ENCODE data around the gene DESI1. TPM values are rescaled to one million over a fixed set of nuclear protein-coding genes. Genes with fewer than 3 reads are reported as not detected.
A peak's percentile ranks its signal among the peaks of the same experiment; 100 is the strongest.
"Not testable (repeated sequence)": the region's sequence is repeated elsewhere in the genome, so short reads cannot be mapped to it uniquely, and the experiment has no call there.

Gene DESI1
- total RNA-seq, 1 experiment from 2014 or later, result 27.6 TPM

DNA sequence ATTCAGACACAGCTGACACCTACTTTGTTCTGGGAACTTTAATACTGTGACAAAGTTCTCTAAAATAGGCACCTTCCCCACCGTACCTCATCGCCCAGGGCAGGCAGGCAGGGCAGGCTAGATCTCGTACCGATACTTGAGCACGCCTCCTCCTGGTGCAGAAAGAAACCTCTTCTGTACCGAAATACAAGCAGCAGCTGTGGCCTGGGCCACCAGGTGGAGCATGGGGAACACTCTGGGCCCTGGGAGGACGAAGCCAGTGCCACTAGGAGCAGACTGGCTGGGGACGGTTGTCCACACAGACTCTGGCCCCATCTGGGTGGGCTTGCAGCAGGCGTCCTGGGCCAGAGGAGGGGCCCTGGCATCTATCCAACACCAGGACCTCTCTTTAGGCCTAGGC is 44.0 kb downstream of the DESI1 start:
- Histone ChIP-seq H3K9me3 (no peaks in the 10 kb centered on the region), H3K27me3 (no peaks in the 10 kb centered on the region), H3K4me3 (no peak overlapping the region), H3K36me3 (peaks cover 14% of the 10 kb centered on the region)
- peak; percentile 33 for DNase-seq

DNA sequence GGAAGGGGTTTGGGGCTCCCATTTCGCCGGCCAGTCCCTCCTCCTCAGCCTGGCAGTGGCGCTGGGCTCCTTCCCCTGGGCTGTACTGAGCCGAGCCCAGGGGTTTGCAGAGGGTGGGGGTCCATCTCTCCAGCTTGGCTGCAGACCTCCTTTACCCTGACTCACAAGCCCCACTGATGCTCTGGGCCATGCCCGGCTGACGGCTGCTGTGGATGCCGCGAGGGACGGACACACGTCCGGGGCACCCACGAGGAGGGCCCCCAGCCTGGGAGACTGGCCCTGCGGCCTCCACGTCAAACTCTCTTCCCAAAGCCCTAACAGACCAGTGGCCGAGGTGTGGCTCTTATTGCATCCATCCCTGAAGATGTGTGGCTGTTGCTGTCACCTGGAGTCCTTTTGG is 45.3 kb downstream of the DESI1 start:
- Histone ChIP-seq H3K27me3 (no peaks in the 10 kb centered on the region), H3K36me3 (peaks cover 14% of the 10 kb centered on the region), H3K9me3 (no peaks in the 10 kb centered on the region), H3K4me3 (no peak overlapping the region)
- no peak for DNase-seq

DNA sequence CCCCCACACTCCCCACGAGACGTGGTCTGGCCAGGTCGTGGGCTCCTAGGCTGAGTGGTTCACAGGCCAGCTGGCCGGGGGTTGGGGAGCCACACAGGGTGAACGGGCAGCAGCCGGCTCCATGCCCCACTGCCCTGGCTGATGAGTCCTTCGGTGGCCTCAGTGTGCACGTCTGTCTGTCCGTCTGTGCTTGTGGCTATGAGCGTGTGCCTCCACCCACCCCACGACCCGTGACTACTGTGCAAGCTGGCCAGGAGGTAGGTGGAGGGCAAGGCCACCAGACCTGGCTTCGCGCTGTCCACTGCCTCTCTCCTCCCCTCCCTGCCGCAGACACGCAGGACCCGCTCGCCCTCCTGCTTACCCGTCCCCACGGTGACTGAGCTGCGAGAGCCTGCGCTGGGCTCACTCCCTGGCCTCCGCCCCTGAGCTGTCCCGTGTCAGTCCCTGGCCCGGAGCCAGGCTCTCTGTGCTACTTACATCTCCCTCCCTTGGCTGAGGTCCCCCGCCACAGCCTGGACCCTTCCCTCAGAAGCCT is 45.9 kb downstream of the DESI1 start:
- Histone ChIP-seq H3K27me3 (no peaks in the 10 kb centered on the region), H3K4me3 (no peak overlapping the region), H3K36me3 (peaks cover 9% of the 10 kb centered on the region), H3K9me3 (no peaks in the 10 kb centered on the region)
- DNase-seq, result no peak

DNA sequence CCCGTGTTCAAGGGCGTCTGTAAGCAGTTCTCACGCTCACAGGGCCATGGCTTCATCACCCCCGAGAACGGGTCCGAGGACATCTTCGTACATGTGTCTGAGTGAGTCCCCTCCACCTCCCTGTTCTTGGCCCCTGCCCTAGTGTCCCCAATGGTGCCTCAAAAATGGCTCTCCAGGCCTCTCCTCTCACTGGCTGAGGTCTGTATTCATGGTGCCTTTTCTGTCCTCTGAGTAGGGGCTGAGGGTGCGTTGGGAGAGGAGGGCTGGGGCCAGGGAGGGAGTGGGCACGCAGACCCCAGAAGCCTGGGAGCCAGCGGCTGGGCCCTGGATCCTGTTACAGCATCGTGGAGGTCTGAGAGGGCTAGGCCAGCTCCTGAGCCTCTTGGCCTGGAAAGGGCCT is 47.2 kb downstream of the DESI1 start:
- H3K36me3 ChIP-seq, result peaks cover 9% of the 10 kb centered on the region; the same call in 1 of the 2 replicates
- H3K27me3 ChIP-seq, result no peaks in the 10 kb centered on the region
- no peak overlapping the region for H3K4me3 ChIP-seq
- no peak for DNase-seq
- no peaks in the 10 kb centered on the region for H3K9me3 ChIP-seq

DNA sequence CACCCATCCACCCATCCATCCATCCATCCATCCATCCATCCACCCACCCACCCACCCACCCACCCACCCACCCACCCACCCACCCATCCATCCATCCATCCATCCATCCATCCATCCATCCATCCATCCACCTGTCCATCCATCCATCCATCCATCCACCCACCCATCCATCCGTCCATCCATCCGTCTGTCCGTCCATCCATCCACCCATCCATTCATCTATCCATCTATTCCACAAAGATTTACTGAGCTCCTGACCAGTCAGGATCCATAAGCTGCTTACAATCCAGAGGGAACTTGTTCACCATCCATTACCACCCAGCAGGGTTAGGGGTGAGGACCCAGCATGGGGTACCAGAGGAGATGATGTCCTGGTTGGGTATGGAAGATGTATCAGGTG is 48.5 kb downstream of the DESI1 start:
- H3K36me3 ChIP-seq, result not testable (repeated sequence)

DNA sequence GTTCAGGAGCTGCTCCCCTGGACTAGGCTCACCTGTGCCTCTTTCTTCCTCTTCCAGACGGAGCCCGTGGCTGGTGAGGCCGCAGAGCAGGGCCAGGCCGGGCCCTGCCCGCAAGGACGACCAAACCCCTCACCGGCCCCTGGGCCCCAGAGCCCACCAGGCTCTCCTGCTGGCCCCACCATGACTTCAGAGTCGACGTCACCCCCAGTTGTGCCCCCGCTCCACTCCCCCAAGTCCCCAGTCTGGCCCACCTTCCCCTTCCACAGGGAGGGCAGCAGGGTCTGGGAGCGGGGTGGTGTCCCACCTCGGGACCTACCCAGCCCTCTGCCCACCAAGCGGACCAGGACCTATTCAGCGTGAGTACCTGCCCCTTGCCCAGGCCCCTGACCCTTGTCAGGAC is 49.1 kb downstream of the DESI1 start:
- Histone ChIP-seq H3K36me3 (peaks cover 3% of the 10 kb centered on the region; the same call in 1 of the 2 replicates), H3K4me3 (no peak overlapping the region), H3K27me3 (no peaks in the 10 kb centered on the region), H3K9me3 (no peaks in the 10 kb centered on the region)
- DNase-seq, result no peak

More for the DNA sequence above, 48.5 kb downstream of the DESI1 start:
- DNase-seq, H3K4me3 ChIP-seq, H3K27me3 ChIP-seq, H3K9me3 ChIP-seq: not testable (repeated sequence)

DNA sequence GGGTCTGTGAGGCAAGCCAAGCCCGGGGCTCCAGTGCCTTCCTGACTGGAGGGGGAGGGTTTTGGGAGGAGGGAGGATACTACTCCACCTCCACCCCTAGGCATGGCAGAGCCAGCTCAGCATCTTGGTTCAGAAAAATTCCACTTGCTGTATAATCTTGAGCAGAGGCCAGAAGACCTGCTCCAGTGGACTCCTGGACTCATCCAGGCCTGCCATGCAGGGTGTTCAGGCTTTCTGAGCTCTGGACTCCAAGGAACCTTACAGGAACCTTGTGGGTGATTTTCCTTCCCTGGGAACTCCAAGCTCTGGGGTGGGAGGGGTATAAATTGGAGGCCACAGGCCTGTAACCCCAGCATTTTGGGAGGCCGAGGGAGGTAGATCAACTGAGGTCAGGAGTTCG is 50.6 kb downstream of the DESI1 start:
- no peaks in the 10 kb centered on the region for H3K27me3 ChIP-seq
- H3K9me3 ChIP-seq, result no peaks in the 10 kb centered on the region
- no peaks in the 10 kb centered on the region; the same call in 1 of the 2 replicates for H3K36me3 ChIP-seq
- DNase-seq, result no peak
- H3K4me3 ChIP-seq, result no peak overlapping the region

DNA sequence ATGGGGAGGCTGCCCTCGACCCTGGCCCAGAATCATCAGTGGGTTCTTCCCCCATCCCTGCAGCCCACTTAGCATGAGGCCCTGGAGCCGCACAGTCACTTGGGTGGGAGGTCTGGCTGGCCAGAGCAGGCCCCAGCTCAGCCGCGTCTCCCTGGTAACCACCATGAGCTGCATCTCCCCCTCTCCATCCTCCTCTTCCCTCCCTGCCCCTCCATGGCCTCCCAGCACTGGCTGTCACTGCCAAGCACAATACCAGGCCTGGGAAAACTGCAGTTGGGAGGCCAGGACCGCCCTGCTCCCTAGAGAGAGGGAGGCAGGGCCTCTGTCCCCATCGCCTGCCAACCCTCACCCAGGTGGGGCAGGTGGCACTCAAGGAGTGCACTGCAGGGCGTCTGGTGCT is 52.0 kb downstream of the DESI1 start:
- Histone ChIP-seq H3K36me3 (no peaks in the 10 kb centered on the region), H3K9me3 (no peaks in the 10 kb centered on the region), H3K4me3 (no peak overlapping the region), H3K27me3 (no peaks in the 10 kb centered on the region)
- no peak for DNase-seq

DNA sequence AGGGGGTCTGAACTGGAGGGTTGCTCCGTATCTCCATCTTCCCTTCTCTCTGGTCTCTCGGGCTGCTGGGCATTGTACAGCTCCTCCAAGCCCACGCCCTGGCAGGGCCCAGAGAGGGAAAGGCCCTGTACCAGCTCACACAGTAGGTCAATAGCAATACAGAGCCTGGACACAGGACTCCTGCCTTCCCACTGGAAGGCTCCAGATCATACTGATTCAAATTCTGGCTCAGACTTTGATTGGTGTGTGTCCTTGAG is 53.4 kb downstream of the DESI1 start:
- no peaks in the 10 kb centered on the region for H3K9me3 ChIP-seq
- H3K36me3 ChIP-seq, result no peaks in the 10 kb centered on the region
- no peaks in the 10 kb centered on the region for H3K27me3 ChIP-seq
- no peak overlapping the region for H3K4me3 ChIP-seq
- no peak for DNase-seq

DNA sequence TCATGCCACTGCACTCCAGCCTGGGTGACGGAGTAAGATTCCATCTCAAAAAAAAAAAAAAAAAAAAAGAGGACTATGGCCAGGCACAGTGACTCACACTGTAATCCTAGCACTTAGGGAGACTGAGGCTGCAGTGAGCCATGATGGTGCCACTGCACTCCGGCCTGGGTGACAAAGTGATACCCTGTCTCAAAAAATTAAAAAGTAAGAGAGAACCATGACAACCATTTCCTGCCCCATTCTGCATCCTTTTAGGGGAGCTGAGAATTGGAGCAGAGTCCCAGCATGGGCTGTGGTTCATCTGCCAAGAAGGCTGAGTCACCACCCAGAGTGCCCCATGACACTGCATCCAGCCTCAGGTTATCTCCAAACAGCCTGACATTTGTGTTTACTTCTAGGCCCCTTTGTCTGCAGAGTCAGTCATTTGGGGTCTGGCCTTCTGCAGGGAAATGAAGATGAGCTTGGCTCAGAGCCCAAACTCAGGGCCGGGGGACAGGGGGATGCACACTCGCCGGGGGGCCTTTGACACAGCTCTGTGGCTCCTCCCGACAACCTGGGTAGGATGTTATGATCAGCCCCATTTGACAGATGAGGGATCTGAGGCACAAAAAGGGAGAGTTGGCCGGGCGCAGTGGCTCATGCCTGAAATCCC is 55.3 kb downstream of the DESI1 start:
- Histone ChIP-seq H3K4me3 (no peak overlapping the region), H3K27me3 (no peaks in the 10 kb centered on the region), H3K9me3 (no peaks in the 10 kb centered on the region), H3K36me3 (no peaks in the 10 kb centered on the region)
- DNase-seq, result peak; percentile 82

DNA sequence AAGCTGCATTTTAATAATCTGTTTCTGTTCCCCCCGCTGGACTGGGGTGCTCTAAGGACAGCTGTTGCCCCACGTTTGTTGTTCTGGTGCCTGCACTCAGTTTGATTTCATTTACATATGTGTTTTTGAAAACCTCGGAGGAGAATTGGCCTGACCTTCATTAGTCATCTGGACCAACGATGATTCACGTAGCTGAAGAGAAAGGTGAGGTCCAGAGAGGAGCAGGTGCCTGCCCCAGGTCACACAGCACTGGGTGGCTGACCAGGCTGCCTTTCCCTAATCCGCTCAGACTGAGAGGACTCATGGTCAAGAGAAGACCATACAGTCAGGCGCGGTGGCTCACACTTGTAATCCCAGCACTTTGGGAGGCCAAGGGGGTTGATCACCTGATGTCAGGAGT is 56.3 kb downstream of the DESI1 start:
- Histone ChIP-seq H3K4me3 (no peak overlapping the region), H3K36me3 (no peaks in the 10 kb centered on the region), H3K9me3 (no peaks in the 10 kb centered on the region), H3K27me3 (no peaks in the 10 kb centered on the region)
- no peak for DNase-seq

DNA sequence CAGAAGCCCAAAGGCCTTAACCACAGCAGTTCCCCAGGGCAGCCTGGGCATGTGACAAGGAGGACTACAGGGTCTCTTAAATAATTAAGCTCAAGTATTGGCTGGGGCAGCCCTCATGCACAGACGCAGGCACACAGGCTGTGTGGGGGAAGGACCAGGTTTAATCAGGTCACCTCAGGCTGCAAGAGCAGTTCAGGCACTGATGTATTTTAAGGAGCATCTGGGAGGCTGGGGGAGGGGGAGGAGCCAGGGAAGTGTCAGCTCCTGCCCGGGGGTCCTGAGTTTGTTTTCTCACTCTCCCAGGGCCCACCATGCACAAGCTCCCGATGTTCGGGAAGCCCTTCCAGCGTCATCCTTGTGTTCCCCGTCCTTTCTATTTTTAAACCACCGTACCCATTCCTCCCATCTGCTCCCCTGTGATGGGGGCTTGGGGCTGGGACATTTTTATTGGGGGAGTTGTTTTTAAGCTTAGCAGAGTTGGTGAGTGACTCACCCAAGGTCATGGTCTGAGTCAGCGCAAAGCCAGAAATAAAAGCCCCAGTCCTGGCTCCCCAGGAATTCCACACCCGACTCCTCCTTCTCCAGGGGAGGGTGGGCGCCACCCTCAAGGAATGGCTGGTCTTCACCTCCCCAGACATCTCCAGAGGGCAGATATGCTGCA is 57.7 kb downstream of the DESI1 start:
- Histone ChIP-seq H3K4me3 (no peak overlapping the region), H3K27me3 (no peaks in the 10 kb centered on the region), H3K9me3 (no peaks in the 10 kb centered on the region), H3K36me3 (no peaks in the 10 kb centered on the region)
- DNase-seq, result peak; percentile 77

DNA sequence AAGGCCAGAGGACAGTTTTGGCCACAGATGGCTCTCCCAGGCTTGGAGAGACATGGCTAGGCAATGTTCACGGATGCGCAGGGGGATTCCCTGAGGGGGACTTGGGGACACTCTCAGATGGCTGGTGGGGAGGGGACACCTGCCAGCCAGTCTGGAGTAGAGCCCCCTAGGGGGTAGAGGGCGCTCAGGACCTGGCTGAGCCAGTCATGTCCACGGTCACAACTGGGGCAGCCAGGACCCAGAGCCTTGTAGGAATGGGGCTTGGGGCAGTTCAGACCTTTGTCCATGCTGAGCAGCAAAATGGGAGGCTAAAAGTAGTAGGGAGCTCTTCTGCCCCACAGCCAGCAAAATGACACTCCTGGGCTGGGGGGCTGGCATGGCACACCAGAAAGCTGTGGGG is 58.4 kb downstream of the DESI1 start:
- Histone ChIP-seq H3K36me3 (no peaks in the 10 kb centered on the region), H3K9me3 (no peaks in the 10 kb centered on the region), H3K4me3 (no peak overlapping the region), H3K27me3 (no peaks in the 10 kb centered on the region)
- DNase-seq, result no peak

DNA sequence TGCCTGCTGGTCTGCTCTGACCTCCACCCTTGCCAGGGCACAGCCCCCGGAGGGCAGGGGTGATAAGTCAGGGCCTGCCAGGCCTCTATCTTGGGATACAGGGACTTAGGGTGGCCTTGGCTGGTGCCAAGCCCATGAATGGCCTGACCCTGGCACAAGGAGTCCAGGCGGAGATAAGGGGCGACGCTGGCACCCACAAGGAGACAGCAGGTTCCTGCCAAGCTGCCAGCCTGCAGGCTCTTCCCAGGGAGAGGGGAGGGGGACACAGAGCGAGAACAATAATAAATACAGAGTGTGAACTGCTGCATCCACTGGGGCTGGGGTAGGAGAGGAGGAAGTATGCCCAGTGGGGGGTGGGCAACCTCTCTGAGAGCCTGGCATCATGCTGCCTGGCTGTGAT is 59.1 kb downstream of the DESI1 start:
- Histone ChIP-seq H3K9me3 (no peaks in the 10 kb centered on the region), H3K4me3 (no peak overlapping the region), H3K36me3 (no peaks in the 10 kb centered on the region), H3K27me3 (no peaks in the 10 kb centered on the region)
- no peak for DNase-seq

DNA sequence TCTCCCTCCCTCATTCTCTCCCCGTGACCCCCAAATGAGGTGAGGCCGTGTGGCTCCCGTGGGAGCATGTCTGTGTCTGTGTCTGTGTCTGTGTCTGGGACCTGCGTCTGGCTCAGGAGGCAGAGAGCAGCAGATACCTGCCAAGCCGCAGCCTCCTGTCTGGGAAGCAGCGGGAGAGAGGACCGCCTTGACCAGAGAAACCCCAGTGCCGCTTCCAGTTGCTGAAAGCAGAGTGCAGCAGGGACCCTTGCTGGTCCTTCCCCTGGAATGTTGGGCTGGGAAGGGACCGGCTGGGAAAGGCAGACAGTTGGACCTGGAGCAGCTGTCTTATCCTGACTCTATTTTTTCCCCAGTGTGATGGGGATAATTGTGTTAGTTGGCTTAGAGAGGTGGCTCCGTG is 59.5 kb downstream of the DESI1 start:
- Histone ChIP-seq H3K4me3 (no peak overlapping the region), H3K36me3 (no peaks in the 10 kb centered on the region), H3K9me3 (no peaks in the 10 kb centered on the region), H3K27me3 (no peaks in the 10 kb centered on the region)
- no peak for DNase-seq

DNA sequence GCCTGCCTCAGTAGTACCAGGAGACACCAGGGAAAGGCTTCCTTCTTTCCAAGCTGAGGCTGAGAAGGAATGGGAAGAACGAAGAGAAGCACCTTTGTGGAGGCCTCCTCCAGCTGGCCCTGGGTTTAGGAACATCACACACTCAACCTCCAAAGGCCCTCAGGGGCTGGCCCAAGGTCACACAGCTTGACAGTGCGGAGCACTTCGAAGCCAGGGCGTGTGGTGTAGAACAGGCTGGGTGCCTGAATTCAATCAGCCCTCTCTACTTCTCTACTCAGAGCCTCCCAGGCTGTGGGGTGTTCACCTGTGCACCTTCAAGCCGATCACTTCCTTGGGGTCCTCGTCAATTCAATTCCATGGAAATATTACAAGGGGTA is 60.8 kb downstream of the DESI1 start:
- Histone ChIP-seq H3K36me3 (no peaks in the 10 kb centered on the region), H3K9me3 (no peaks in the 10 kb centered on the region), H3K27me3 (no peaks in the 10 kb centered on the region), H3K4me3 (no peak overlapping the region)
- no peak for DNase-seq

DNA sequence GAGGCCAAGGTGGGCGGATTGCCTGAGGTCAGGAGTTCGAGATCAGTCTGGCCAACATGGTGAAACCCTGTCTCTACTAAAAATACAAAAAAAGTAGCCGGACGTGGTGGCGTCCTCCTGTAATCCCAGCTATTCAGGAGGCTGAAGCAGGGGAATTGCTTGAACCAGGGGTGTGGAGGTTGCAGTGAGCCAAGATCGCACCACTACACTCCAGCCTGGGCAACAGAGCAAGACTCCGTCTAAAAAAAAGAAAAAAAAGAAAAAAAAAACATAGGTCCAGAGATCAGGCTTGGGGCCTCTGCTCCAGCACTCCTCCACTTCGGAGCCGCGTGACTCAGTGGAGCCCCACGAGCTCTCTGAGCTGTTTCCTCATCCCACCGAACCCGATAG is 62.6 kb downstream of the DESI1 start:
- H3K9me3 ChIP-seq, H3K27me3 ChIP-seq, DNase-seq, H3K36me3 ChIP-seq, H3K4me3 ChIP-seq: not testable (repeated sequence)

DNA sequence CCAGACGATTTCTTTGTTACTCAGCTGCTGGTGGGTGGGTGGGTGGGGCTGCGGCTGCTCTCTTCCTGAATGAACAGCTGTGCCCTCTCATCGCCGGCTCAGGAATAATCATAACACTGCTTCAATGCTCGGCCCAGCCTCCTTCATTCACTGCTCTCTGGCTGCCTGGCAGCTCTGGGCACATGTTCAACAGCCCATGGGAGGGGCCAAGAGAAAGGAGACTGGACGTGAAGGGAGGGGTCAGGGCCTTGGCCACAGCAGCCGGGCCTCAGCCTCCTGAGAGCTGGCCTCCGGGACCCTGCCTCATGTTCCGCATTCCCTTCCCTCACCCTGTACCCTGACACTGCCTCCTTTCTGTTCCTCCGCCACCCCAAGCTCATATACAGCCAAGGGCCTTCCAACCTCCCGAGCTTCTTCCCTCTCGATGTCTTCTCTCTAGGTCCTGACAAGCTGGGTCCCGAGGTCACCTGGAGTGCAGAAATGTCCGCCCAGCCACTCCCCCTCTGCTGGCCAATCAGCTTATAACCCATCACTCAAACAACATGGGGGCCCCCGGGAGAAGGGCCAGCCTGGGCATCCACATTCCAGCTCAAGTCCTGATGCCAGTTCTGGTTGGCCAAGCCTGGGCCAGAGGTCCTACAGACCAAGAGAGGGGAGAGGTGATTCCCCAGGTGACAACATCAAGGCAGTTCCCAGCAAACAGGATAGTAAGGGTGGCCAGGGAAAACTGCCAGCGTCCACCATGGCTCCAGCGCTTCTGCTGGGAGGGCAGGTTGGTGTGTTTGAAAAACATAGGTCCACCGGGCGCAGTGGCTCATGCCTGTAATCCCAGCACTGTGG is 63.2 kb downstream of the DESI1 start:
- Histone ChIP-seq H3K9me3 (no peaks in the 10 kb centered on the region), H3K27me3 (no peaks in the 10 kb centered on the region), H3K4me3 (no peak overlapping the region), H3K36me3 (no peaks in the 10 kb centered on the region)
- peak; percentile 93 for DNase-seq

Measured in MG63 (cell line).